Liver (tissue), 9 donors: ENCODE measurements around the gene SYNE4. TPM values are rescaled to one million over a fixed set of nuclear protein-coding genes. Genes with fewer than 3 reads are reported as not detected.

Experiments
- DNase-seq: peaks from one replicate; pipeline ENCODE4 v3.0.0-alpha.2; 2017; ENCODE audit warnings: low spot score
- H3K27ac ChIP-seq, 2 donors: one replicate each; pipeline ENCODE4 v1.7.0; 2013; ENCODE audit warnings: inconsistent platforms in 2 of 2, low read length in 2 of 2, control low read depth in 1 of 2, low read depth in 1 of 2, mild to moderate bottlenecking in 1 of 2
- H3K27me3 ChIP-seq, 4 donors: one replicate each; pipeline versions ENCODE4 v1.6.1 to v1.7.0; 2013; ENCODE audit warnings: low read length in 3 of 4, inconsistent platforms in 1 of 4, mild to moderate bottlenecking in 1 of 4, moderate library complexity in 1 of 4; ENCODE audit not compliant: control insufficient read depth in 4 of 4, insufficient read depth in 4 of 4
- H3K36me3 ChIP-seq, 4 donors: one replicate each; pipeline versions ENCODE4 v1.6.1 to v1.7.0; 2013; ENCODE audit warnings: low read length in 3 of 4, mild to moderate bottlenecking in 3 of 4, low read depth in 1 of 4, moderate library complexity in 1 of 4; ENCODE audit not compliant: control insufficient read depth in 4 of 4, insufficient read depth in 3 of 4
- H3K4me1 ChIP-seq, 4 donors: one replicate each; pipeline versions ENCODE4 v1.6.1 to v1.7.0; 2013; ENCODE audit warnings: low read length in 3 of 4, mild to moderate bottlenecking in 3 of 4, moderate library complexity in 1 of 4; ENCODE audit not compliant: control insufficient read depth in 4 of 4, insufficient read depth in 4 of 4
- H3K4me3 ChIP-seq, 3 donors: one replicate each; pipeline versions ENCODE4 v1.6.1 to v1.7.0; 2013; ENCODE audit warnings: low read length in 3 of 3, control low read depth in 1 of 3, low read depth in 1 of 3, mild to moderate bottlenecking in 1 of 3
- H3K9ac ChIP-seq, 2 donors: one replicate each; pipeline ENCODE4 v1.7.0; 2013; ENCODE audit warnings: low read length in 2 of 2, mild to moderate bottlenecking in 2 of 2, moderate library complexity in 2 of 2, control low read depth in 1 of 2, low read depth in 1 of 2
- H3K9me3 ChIP-seq, 4 donors: one replicate each; pipeline versions ENCODE4 v1.6.1 to v1.7.0; 2013; ENCODE audit warnings: low read length in 3 of 4; ENCODE audit not compliant: control insufficient read depth in 4 of 4
- ATF3 ChIP-seq: IDR thresholded peaks from 2 replicates; pipeline ENCODE4 v1.6.1; 2016; ENCODE audit warnings: antibody characterized with exemption
- CTCF ChIP-seq: fragments of 150-350 bp; IDR thresholded peaks from 2 replicates; pipeline ENCODE4 v1.5.1; 2017; ENCODE audit warnings: improper control_type of control experiment, low read depth, low read length; ENCODE audit not compliant: missing input control
- EGR1 ChIP-seq, 2 donors: IDR thresholded peaks; 2 replicates each; pipeline ENCODE4 v1.6.1; 2016 to 2018; ENCODE audit warnings: antibody characterized with exemption in 2 of 2, low read depth in 2 of 2
- FOXA1 ChIP-seq: IDR thresholded peaks from 2 replicates; pipeline ENCODE4 v1.6.1; 2016; ENCODE audit warnings: antibody characterized with exemption
- FOXA2 ChIP-seq: IDR thresholded peaks from 2 replicates; pipeline ENCODE4 v1.6.1; 2016; ENCODE audit warnings: antibody characterized with exemption
- GABPA ChIP-seq, 2 donors: IDR thresholded peaks in 1 of 2; conservative IDR thresholded peaks in 1 of 2; 2 replicates each; pipeline ENCODE4 v1.6.1; 2016; ENCODE audit warnings: antibody characterized with exemption in 2 of 2, mild to moderate bottlenecking in 1 of 2, moderate library complexity in 1 of 2
- HNF4A ChIP-seq, 2 donors: conservative IDR thresholded peaks; 2 replicates each; pipeline ENCODE4 v1.6.1; 2016; ENCODE audit warnings: antibody characterized with exemption in 2 of 2, mild to moderate bottlenecking in 2 of 2
- HNF4G ChIP-seq: IDR thresholded peaks from 2 replicates; pipeline ENCODE4 v1.6.1; 2016; ENCODE audit warnings: antibody characterized with exemption
- JUND ChIP-seq, 2 donors: IDR thresholded peaks; 2 replicates each; pipeline ENCODE4 v1.6.1; 2016; ENCODE audit warnings: antibody characterized with exemption in 2 of 2
- MAX ChIP-seq: IDR thresholded peaks from 2 replicates; pipeline ENCODE4 v1.6.1; 2016; ENCODE audit warnings: antibody characterized with exemption
- NR2F2 ChIP-seq: IDR thresholded peaks from 2 replicates; pipeline ENCODE4 v1.6.1; 2016; ENCODE audit warnings: antibody characterized with exemption
- RAD21 ChIP-seq, 2 donors: IDR thresholded peaks; 2 replicates each; pipeline ENCODE4 v1.6.1; 2016; ENCODE audit warnings: antibody characterized with exemption in 2 of 2, mild to moderate bottlenecking in 2 of 2
- REST ChIP-seq: IDR thresholded peaks from 2 replicates; pipeline ENCODE4 v1.6.1; 2016; ENCODE audit warnings: antibody characterized with exemption, mild to moderate bottlenecking
- RXRA ChIP-seq, 2 donors: IDR thresholded peaks; 2 replicates each; pipeline ENCODE4 v1.6.1; 2017 to 2018; ENCODE audit warnings: antibody characterized with exemption in 2 of 2, mild to moderate bottlenecking in 1 of 2
- SP1 ChIP-seq: IDR thresholded peaks from 2 replicates; pipeline ENCODE4 v1.6.1; 2018; ENCODE audit warnings: antibody characterized with exemption, mild to moderate bottlenecking
- TAF1 ChIP-seq: conservative IDR thresholded peaks from 2 replicates; pipeline ENCODE4 v1.6.1; 2016; ENCODE audit warnings: antibody characterized with exemption, mild to moderate bottlenecking
- YY1 ChIP-seq: IDR thresholded peaks from 2 replicates; pipeline ENCODE4 v1.6.1; 2016; ENCODE audit warnings: antibody characterized with exemption, mild to moderate bottlenecking
- ZBTB33 ChIP-seq: IDR thresholded peaks from 2 replicates; pipeline ENCODE4 v1.6.1; 2016; ENCODE audit warnings: antibody characterized with exemption
- WGBS: extraction: QIAGEN DNeasy Blood & Tissue Kit; methylation state at CpG from one replicate; pipeline ENCODE4 v1.1.7; 2013; 5-methylcytosine and 5-hydroxymethylcytosine counted together
- polyA plus RNA-seq, 2 donors: library from polyadenylated mRNA; stranded (reverse) in 1 of 2; unstranded in 1 of 2; fragments of 200-250 nt in 1 of 2; fragments of >200 nt in 1 of 2; fragmentation: Nextera tagmentation in 1 of 2; extraction: Ambion mirVana in 1 of 2; gene quantifications; one replicate each; pipeline versions ENCODE4 v1.2.1 to v1.2.3, GENCODE V29; 2013 to 2015
- total RNA-seq, 2 donors: library from RNA; depleted of rRNA; stranded (reverse); fragments of >200 nt; gene quantifications; one replicate each; pipeline ENCODE4 v1.2.3, GENCODE V29; 2014
- donor health status: healthy.
- donor health status: healthy.
- donor health status: healthy.
- donor health status: healthy.
- donor health status: healthy.

SYNE4 gene
- total and polyA plus RNA-seq, 4 donors: 1.8 to 5.7 (median 4.3) TPM

GRCh38 chr19:36019061-36019670 lies 10.6 kb upstream of the SYNE4 start (continued):
- TF ChIP-seq RXRA (IDR thresholded peaks at IDR 0.05): no peak
- TF ChIP-seq FOXA2: no peak

- TF ChIP-seq TAF1 (peak; percentile 55), HNF4G (peak; percentile 39), HNF4A (conservative IDR thresholded peaks at IDR 0.05) (peak; percentile 42 to 71), MAX (peak; percentile 52), NR2F2 (no peak), RAD21 (IDR thresholded peaks at IDR 0.05) (peak; percentile 22 to 45), RXRA (IDR thresholded peaks at IDR 0.05) (peak; percentile 35 to 42), FOXA2 (no peak), FOXA1 (no peak), GABPA (IDR thresholded peaks at IDR 0.05 in 1 of 2, conservative IDR thresholded peaks at IDR 0.05 in 1 of 2) (peak in 1 of 2 donors; percentile 78), EGR1 (IDR thresholded peaks at IDR 0.05; ENCODE audit: low read depth in 2 of 2) (peak; percentile 92 to 94), CTCF (no peak), ATF3 (no peak), YY1 (peak; percentile 87), REST (peak; percentile 71), SP1 (peak; percentile 95), JUND (IDR thresholded peaks at IDR 0.05) (no peak), ZBTB33 (no peak)
- Histone ChIP-seq H3K27ac (peak within 1 kb of the TSS; percentile 51 to 59), H3K36me3 (no peaks in the 10 kb centered on the region), H3K9ac (peak within 1 kb of the TSS; percentile 66 to 80), H3K4me3 (peak within 1 kb of the TSS; percentile 65 to 70 (median 69)), H3K27me3 (no peaks in the 10 kb centered on the region), H3K9me3 (no peaks in the 10 kb centered on the region), H3K4me1 (peaks cover 9 to 24% (median 16%) of the 10 kb centered on the region in 4 donors)
- DNase-seq: peak; percentile 98
- WGBS: 3% methylated on average over 42 of the region's 42 CpGs
Observed at GRCh38 chr19:36014012-36014924, 5.7 kb upstream of the SYNE4 start, which contains the start of gene ALKBH6. Gene ALKBH6, minus strand, starts transcription at chr19:36014213. Its CDS starts 816 bp downstream, at chr19:36013397.
